HEK293 (cell line): ENCODE measurements around the gene GJD4.

Experiments
- CTCF ChIA-PET: fragments of 350-600 bp; formaldehyde crosslinking; extraction: SDS; loops from one replicate; lab custom pipeline; 2021; ENCODE audit warnings: antibody characterized with exemption; lab: Yijun Ruan, JAX
- POLR2A ChIA-PET: fragments of 300-600 bp; formaldehyde crosslinking; extraction: SDS; loops from one replicate; lab custom pipeline; 2020; ENCODE audit warnings: antibody characterized with exemption, inconsistent platforms; lab: Yijun Ruan, JAX
- H3K27ac ChIP-seq: fragments of 200-500 bp; sonication (Bioruptor generic); 2 replicates; pipeline ENCODE4 v1.5.1; 2014; ENCODE audit warnings: low read depth, low read length, control low read depth, inconsistent platforms; ENCODE audit errors: extremely low read depth
- H3K36me3 ChIP-seq, 2 experiments: fragments of 200-500 bp in 1 of 2; sonication (Bioruptor generic) in 1 of 2; 1 replicate in 1 of 2; 2 replicates in 1 of 2; pipeline ENCODE4 v1.5.1; 2014 to 2017; ENCODE audit warnings: inconsistent platforms in 2 of 2, low read length in 2 of 2; ENCODE audit not compliant: control insufficient read depth in 2 of 2, insufficient read depth in 1 of 2
- H3K4me1 ChIP-seq: fragments of 200-500 bp; sonication (Bioruptor generic); 2 replicates; pipeline ENCODE4 v1.5.1; 2014; ENCODE audit warnings: mild to moderate bottlenecking, low read length, inconsistent platforms; ENCODE audit not compliant: control insufficient read depth, insufficient read depth
- H3K4me3 ChIP-seq: 2 replicates; pipeline ENCODE4 v1.5.1; 2011; ENCODE audit warnings: low read depth, mild to moderate bottlenecking, control low read depth, low read length, moderate library complexity
- H3K9me3 ChIP-seq: fragments of 200-500 bp; sonication (Bioruptor generic); 2 replicates; pipeline ENCODE4 v1.5.1; 2014; ENCODE audit warnings: low read depth, low read length, inconsistent platforms; ENCODE audit not compliant: control insufficient read depth, insufficient read depth
- ELK4 ChIP-seq: IDR thresholded peaks from 2 replicates; pipeline ENCODE4 v1.6.1; 2011; ENCODE audit warnings: mild to moderate bottlenecking, low read depth, low read length, borderline replicate concordance
- KLF10 ChIP-seq: fragments of 450-650 bp; IDR thresholded peaks from 2 replicates; pipeline ENCODE4 v1.5.1; 2018; ENCODE audit warnings: missing biosample characterization, mild to moderate bottlenecking, missing genetic modification characterization
- MEIS1 ChIP-seq: sonication (generic); formaldehyde crosslinking; IDR thresholded peaks from 2 replicates; pipeline ENCODE4 v1.8.1; 2022; ENCODE audit warnings: missing genetic modification reagents, mild to moderate bottlenecking, borderline replicate concordance
- MYNN ChIP-seq: fragments of 450-650 bp; formaldehyde crosslinking; IDR thresholded peaks from 2 replicates; pipeline ENCODE4 v1.5.1; 2016; ENCODE audit warnings: missing biosample characterization, missing genetic modification characterization, borderline replicate concordance
- OVOL3 ChIP-seq: fragments of 450-650 bp; formaldehyde crosslinking; IDR thresholded peaks from 2 replicates; pipeline ENCODE4 v1.5.1; 2016; ENCODE audit warnings: missing biosample characterization, missing genetic modification characterization
- PRDM1 ChIP-seq: fragments of 450-650 bp; formaldehyde crosslinking; IDR thresholded peaks from 2 replicates; pipeline ENCODE4; 2016; ENCODE audit warnings: missing biosample characterization, missing genetic modification characterization
- PRDM10 ChIP-seq: fragments of 450-650 bp; formaldehyde crosslinking; IDR thresholded peaks from 2 replicates; pipeline ENCODE4 v1.5.1; 2016; ENCODE audit warnings: missing biosample characterization, missing genetic modification characterization
- SCRT1 ChIP-seq: fragments of 450-650 bp; formaldehyde crosslinking; IDR thresholded peaks from 2 replicates; pipeline ENCODE4 v1.5.1; 2016; ENCODE audit warnings: missing biosample characterization, missing genetic modification characterization, borderline replicate concordance
- SCRT2 ChIP-seq: fragments of 450-650 bp; formaldehyde crosslinking; IDR thresholded peaks from 2 replicates; pipeline ENCODE4 v1.5.1; 2016; ENCODE audit warnings: missing biosample characterization, missing genetic modification characterization
- SP2 ChIP-seq: fragments of 450-650 bp; formaldehyde crosslinking; IDR thresholded peaks from 2 replicates; pipeline ENCODE4 v1.5.1; 2016; ENCODE audit warnings: missing biosample characterization, missing genetic modification characterization
- SP7 ChIP-seq: fragments of 450-650 bp; formaldehyde crosslinking; IDR thresholded peaks from 2 replicates; pipeline ENCODE4 v1.5.1; 2016; ENCODE audit warnings: missing biosample characterization, missing genetic modification characterization
- WT1 ChIP-seq: fragments of 450-650 bp; formaldehyde crosslinking; IDR thresholded peaks from 2 replicates; pipeline ENCODE4 v1.5.1; 2016; ENCODE audit warnings: missing biosample characterization, missing genetic modification characterization
- ZBTB48 ChIP-seq: fragments of 450-650 bp; formaldehyde crosslinking; IDR thresholded peaks from 2 replicates; pipeline ENCODE4 v1.5.1; 2016; ENCODE audit warnings: missing biosample characterization, missing genetic modification characterization
- ZBTB7A ChIP-seq: fragments of 450-650 bp; formaldehyde crosslinking; IDR thresholded peaks from 2 replicates; pipeline ENCODE4 v1.5.1; 2016; ENCODE audit warnings: low read depth, missing biosample characterization, missing genetic modification characterization
- ZFHX2 ChIP-seq: fragments of 450-650 bp; formaldehyde crosslinking; conservative IDR thresholded peaks from 2 replicates; pipeline ENCODE4 v1.5.1; 2016; ENCODE audit warnings: missing biosample characterization, missing genetic modification characterization
- ZFP37 ChIP-seq: fragments of 450-650 bp; formaldehyde crosslinking; IDR thresholded peaks from 2 replicates; pipeline ENCODE4 v1.5.1; 2016; ENCODE audit warnings: missing biosample characterization, missing genetic modification characterization
- ZNF121 ChIP-seq: fragments of 450-650 bp; formaldehyde crosslinking; IDR thresholded peaks from 2 replicates; pipeline ENCODE4 v1.5.1; 2016; ENCODE audit warnings: missing biosample characterization, missing genetic modification characterization
- ZNF146 ChIP-seq: fragments of 450-650 bp; formaldehyde crosslinking; IDR thresholded peaks from 2 replicates; pipeline ENCODE4 v1.5.1; 2016; ENCODE audit warnings: missing biosample characterization, missing genetic modification characterization
- ZNF266 ChIP-seq: fragments of 450-650 bp; formaldehyde crosslinking; IDR thresholded peaks from 2 replicates; pipeline ENCODE4 v1.5.1; 2016; ENCODE audit warnings: missing biosample characterization, missing genetic modification characterization, low read depth
- ZNF302 ChIP-seq: fragments of 450-650 bp; formaldehyde crosslinking; IDR thresholded peaks from 2 replicates; pipeline ENCODE4 v1.5.1; 2016; ENCODE audit warnings: missing biosample characterization, missing genetic modification characterization, low read depth
- ZNF514 ChIP-seq: fragments of 450-650 bp; formaldehyde crosslinking; IDR thresholded peaks from 2 replicates; pipeline ENCODE4 v1.5.1; 2016; ENCODE audit warnings: missing biosample characterization, missing genetic modification characterization
- ZNF561 ChIP-seq: fragments of 450-650 bp; IDR thresholded peaks from 2 replicates; pipeline ENCODE4 v1.5.1; 2018; ENCODE audit warnings: missing biosample characterization, missing genetic modification characterization, borderline replicate concordance
- ZNF580 ChIP-seq: fragments of 450-650 bp; formaldehyde crosslinking; IDR thresholded peaks from 2 replicates; pipeline ENCODE4 v1.5.1; 2016; ENCODE audit warnings: missing biosample characterization, missing genetic modification characterization
- ZNF621 ChIP-seq: fragments of 450-650 bp; formaldehyde crosslinking; IDR thresholded peaks from 2 replicates; pipeline ENCODE4 v1.5.1; 2017; ENCODE audit warnings: missing biosample characterization, missing genetic modification characterization
- ZNF623 ChIP-seq: fragments of 450-650 bp; formaldehyde crosslinking; IDR thresholded peaks from 2 replicates; pipeline ENCODE4 v1.5.1; 2016; ENCODE audit warnings: missing biosample characterization, missing genetic modification characterization
- ZNF626 ChIP-seq: fragments of 450-650 bp; sonication (Bioruptor Pico); formaldehyde crosslinking; IDR thresholded peaks from 2 replicates; pipeline ENCODE4 v1.5.1; 2018; ENCODE audit warnings: missing biosample characterization, missing genetic modification characterization, inconsistent platforms

GJD4 gene

GRCh38 chr10:35636956-35637355, 31.8 kb downstream of the GJD4 start:
- CTCF ChIA-PET, result interaction anchor here (0.6 to 4.2 kb wide), 9 partner anchors 74 to 1244 kb away, joined by 3 to 55 read pairs (median 3); no protein-coding TSS in a partner anchor
- Histone ChIP-seq H3K4me1 (peaks cover 3% of the 10 kb centered on the region), H3K9me3 (no peaks in the 10 kb centered on the region), H3K36me3 (peaks cover 0 to 6% of the 10 kb centered on the region in 2 experiments; a peak in 1 of 3 replicates), H3K27ac (no peak overlapping the region), H3K4me3 (no peak overlapping the region)
- POLR2A ChIA-PET, result no interaction called here
- 0 out of 2 replicates have a peak, but pooled peaks have one; percentile 51 for TF ChIP-seq ZNF580 (tag by site-specific recombination)
- no peak for TF ChIP-seq ZNF302 (tag by site-specific recombination)
- peak; percentile 12; the same call in 1 of the 2 replicates for TF ChIP-seq SP2 (tag by site-specific recombination)
- TF ChIP-seq SP7, result peak; percentile 86
- no peak for TF ChIP-seq ZNF266 (tag by site-specific recombination)
- 0 out of 2 replicates have a peak, but pooled peaks have one; percentile 19 for TF ChIP-seq ELK4

- peaks cover 3% of the 10 kb centered on the region for H3K4me1 ChIP-seq
- TF ChIP-seq ZNF121 (no peak), MYNN (tag by site-specific recombination) (peak; percentile 91), ZNF621 (tag by site-specific recombination) (no peak), OVOL3 (tag by site-specific recombination) (no peak), PRDM1 (peak; percentile 38; the same call in 1 of the 2 replicates), MEIS1 (CRISPR knock-in tag) (no peak), ZNF514 (no peak), ZBTB48 (tag by site-specific recombination) (no peak), ZFHX2 (no peak), WT1 (tag by site-specific recombination) (no peak), ZFP37 (tag by site-specific recombination) (no peak), ELK4 (0 out of 2 replicates have a peak, but pooled peaks have one; percentile 11), KLF10 (tag by site-specific recombination) (no peak), SCRT1 (tag by site-specific recombination) (peak; percentile 37; the same call in 1 of the 2 replicates), ZNF626 (no peak), ZNF146 (tag by site-specific recombination) (no peak), ZNF623 (tag by site-specific recombination) (no peak), ZNF561 (tag by site-specific recombination) (no peak), PRDM10 (tag by site-specific recombination) (no peak), SCRT2 (0 out of 2 replicates have a peak, but pooled peaks have one; percentile 21), ZBTB7A (tag by site-specific recombination) (no peak)
- H3K27ac ChIP-seq, result no peak overlapping the region
- CTCF ChIA-PET, result interaction anchor here (0.6 to 4.2 kb wide), 6 partner anchors 75 to 1254 kb away, joined by 3 to 55 read pairs (median 4); no protein-coding TSS in a partner anchor
- no peaks in the 10 kb centered on the region for H3K9me3 ChIP-seq
- POLR2A ChIA-PET, result no interaction called here
- peaks cover 0 to 6% of the 10 kb centered on the region in 2 experiments; a peak in 1 of 3 replicates for H3K36me3 ChIP-seq
- no peak overlapping the region for H3K4me3 ChIP-seq
Measured at GRCh38 chr10:35637462-35637861, 32.3 kb downstream of the GJD4 start.
